Fibroblast of the aortic adventitia (primary cell): ENCODE data around the gene AK4. TPM values are rescaled to one million over a fixed set of nuclear protein-coding genes. Genes with fewer than 3 reads are reported as not detected.

Experiments
- DNase-seq: peaks from one replicate; pipeline ENCODE4 v3.0.0-alpha.2; 2010; ENCODE audit warnings: low read depth
- H3K4me3 ChIP-seq: 2 replicates; pipeline ENCODE4 v1.5.1; 2011; ENCODE audit warnings: low read depth, mild to moderate bottlenecking, control low read depth, low read length, moderate library complexity
- total RNA-seq: library from RNA; depleted of rRNA; stranded (reverse); fragments of >200 nt; gene quantifications from 2 replicates; pipeline ENCODE4 v1.2.3, GENCODE V29; 2012; ENCODE audit warnings: low replicate concordance
- TF ChIP-seq, protein P1 (sequence below): IDR thresholded peaks from 2 replicates; pipeline ENCODE4 v1.5.1; 2011; ENCODE audit warnings: mild to moderate bottlenecking, low read length, control low read depth, inconsistent platforms; ENCODE audit not compliant: insufficient read depth

AK4 gene
- total RNA-seq, 1 donor = 10.6 TPM

DNA sequence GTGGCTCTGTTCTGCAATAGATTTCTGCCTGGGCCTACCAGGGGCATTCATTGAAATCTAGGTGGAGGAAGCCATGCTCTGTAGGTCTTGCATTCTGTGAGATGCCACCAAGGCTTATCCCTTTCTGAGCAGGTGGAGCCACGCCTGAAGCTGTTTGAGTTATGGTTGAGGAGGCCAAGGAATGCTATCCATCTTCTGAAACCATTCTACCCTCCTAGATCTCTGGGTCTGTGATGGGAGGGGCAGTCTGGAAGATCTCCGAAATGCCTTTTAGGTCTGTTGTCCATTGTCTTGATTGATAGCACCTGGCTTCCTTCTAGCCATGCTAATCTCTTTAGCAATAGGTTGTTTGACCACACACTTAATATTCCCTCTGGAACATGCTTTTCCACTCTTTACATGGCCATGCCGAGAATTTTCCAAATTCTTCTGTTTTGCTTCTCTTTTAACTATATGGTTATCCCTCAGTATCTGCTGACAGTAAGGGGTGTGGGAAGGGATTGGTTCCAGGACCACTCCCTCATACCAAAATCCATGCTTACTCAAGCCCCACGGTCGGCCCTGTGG is 45.2 kb downstream of the AK4 start:
- H3K4me3 ChIP-seq = no peak overlapping the region
- TF ChIP-seq, protein P1, sequence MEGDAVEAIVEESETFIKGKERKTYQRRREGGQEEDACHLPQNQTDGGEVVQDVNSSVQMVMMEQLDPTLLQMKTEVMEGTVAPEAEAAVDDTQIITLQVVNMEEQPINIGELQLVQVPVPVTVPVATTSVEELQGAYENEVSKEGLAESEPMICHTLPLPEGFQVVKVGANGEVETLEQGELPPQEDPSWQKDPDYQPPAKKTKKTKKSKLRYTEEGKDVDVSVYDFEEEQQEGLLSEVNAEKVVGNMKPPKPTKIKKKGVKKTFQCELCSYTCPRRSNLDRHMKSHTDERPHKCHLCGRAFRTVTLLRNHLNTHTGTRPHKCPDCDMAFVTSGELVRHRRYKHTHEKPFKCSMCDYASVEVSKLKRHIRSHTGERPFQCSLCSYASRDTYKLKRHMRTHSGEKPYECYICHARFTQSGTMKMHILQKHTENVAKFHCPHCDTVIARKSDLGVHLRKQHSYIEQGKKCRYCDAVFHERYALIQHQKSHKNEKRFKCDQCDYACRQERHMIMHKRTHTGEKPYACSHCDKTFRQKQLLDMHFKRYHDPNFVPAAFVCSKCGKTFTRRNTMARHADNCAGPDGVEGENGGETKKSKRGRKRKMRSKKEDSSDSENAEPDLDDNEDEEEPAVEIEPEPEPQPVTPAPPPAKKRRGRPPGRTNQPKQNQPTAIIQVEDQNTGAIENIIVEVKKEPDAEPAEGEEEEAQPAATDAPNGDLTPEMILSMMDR = no peak
- DNase-seq = no peak

DNA sequence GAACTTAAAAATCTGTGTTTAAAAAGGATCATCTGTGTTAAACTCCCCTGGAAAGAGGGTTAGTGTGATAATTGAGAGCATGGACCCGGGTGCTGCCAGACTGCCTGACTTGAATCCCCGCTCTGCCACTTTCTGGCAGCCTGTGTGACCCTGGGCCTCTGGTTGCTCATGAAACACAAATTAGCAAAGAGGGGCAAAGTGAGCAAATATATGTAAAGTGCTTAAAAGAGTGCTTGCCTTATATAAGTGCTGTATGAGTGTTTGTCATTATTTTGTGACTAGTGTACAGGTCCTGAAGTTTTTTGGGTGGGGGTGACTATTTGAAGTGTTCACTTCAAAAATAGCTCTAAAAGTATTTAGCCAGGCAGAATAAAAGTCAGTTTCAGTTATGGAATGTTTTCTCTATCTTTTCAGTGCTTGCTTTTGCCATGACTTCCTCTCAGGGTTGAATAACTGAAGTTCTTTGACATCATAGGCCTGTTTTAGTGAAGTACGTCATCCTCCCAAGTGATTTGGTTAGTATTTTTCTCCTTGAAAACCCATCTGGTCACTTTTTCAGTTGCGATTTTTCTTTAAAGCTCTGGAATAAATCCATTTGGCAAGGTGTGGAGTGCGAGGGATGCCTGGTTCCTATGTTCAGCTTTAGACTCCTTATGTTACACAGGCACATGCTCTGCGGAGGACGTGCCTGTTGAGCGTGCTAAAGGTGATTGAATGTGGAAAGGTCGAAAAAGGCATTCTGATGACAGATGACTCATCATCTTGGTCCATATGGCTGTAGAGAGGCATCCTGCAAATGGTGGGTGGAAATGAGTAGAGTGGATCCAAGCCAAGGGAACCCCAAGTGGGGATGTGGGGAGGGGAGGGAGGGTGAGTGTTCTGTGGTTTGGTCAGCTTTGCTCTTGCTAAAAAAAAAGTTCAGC is 47.8 kb downstream of the AK4 start:
- peak; percentile 62 for DNase-seq
- H3K4me3 ChIP-seq = no peak overlapping the region

DNA sequence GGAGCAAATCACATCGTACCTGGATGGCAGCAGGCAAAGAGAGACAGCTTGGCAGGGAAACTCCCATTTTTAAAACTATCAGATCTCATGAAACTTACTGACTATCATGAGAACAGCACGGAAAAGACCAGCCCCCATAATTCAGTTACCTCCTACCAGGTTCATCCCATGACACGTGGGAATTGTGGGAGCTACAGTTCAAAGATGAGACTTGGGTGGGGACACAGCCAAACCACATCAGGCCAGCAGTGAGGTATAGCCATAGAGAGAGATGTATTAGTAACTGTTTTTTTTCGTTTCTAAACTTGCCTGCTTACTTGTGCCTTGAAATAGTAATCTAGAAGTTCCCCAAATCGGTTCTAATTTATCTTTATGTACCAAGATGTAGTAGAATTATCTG is 48.9 kb downstream of the AK4 start:
- no peak overlapping the region for H3K4me3 ChIP-seq
- DNase-seq = no peak
- TF ChIP-seq, protein P1 = no peak

More for the DNA sequence above, 47.8 kb downstream of the AK4 start:
- TF ChIP-seq, protein P1 = no peak

DNA sequence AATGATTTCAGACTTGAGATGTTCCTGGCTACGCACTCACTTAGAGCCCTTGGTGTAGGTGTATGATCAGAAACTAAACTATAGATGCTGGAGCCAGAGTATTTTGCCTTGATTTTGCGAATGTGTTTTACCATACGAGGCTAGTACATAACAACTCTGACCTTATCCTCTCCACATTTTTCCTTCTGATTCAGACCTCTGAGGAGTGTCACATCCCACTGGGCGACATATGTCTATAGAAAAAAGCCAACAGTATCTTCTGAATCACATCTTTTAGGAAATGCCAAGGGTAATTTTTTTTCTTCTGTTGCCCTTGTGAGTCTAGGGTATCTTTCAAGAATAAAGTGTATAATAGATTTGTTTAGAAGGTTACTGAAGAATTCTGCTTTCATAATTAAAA is 49.6 kb downstream of the AK4 start:
- H3K4me3 ChIP-seq = no peak overlapping the region
- TF ChIP-seq, protein P1 = no peak
- DNase-seq = no peak

DNA sequence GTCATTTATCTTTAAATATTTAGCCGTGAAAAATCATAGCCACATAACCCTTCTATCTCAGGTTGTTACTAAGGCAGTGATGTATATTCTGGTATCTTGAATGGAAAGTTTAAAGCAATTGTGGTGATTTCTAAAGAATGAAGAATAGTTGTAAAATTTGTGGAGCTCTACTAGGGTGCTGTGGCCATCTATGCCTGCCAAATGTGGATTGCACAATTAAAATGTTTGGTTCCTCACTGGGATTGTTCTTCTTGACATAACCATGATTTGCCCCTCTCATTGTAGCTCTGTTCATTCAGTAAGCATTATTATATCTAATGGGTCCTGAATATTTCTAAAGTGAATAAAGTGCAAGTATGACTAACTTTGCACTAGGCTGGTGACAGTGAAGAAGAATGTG is 50.1 kb downstream of the AK4 start:
- peak; percentile 41 for DNase-seq
- H3K4me3 ChIP-seq = no peak overlapping the region
- TF ChIP-seq, protein P1 = no peak

DNA sequence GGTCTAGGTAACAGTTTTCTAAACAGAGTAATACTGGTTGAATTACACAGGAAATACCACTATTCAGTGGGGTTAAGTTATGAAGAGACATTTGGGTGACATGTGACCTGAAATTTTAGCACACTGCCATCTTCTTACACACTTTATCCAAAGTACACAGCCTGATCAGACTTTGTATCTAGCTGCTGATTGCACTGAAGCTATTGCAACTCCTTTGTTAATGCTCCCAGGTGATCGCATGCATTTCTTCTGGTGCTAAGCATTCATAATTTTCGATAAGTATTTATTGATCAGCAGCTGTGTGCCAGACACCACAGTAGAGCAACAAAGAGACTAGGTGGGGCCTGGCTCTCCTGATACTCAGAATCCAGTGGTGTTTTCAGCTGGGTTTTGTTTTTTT is 52.4 kb downstream of the AK4 start:
- no peak overlapping the region for H3K4me3 ChIP-seq
- TF ChIP-seq, protein P1 = no peak
- DNase-seq = no peak
